ENCODE results near the gene ZBTB33. TPM values are rescaled to one million over a fixed set of nuclear protein-coding genes. Genes with fewer than 3 reads are reported as not detected.
A peak's percentile ranks its signal among the peaks of the same experiment; 100 is the strongest.

Gene ZBTB33
- total and polyA plus RNA-seq, 2 of the 13 experiments (the other 11 are each of a cell fraction or from before 2014, with no cell fraction given): 6.5 to 20.2 TPM

GRCh38 chrX:120250522-120251271 is at the start of gene ZBTB33 (continued):
- TF ChIP-seq ZNF766 (CRISPR knock-in tag; IDR thresholded peaks at IDR 0.05; ENCODE audit: borderline replicate concordance) (no peak), DZIP1 (CRISPR knock-in tag; IDR thresholded peaks at IDR 0.05) (no peak), ZNF224 (CRISPR knock-in tag; IDR thresholded peaks at IDR 0.05) (no peak), ZNF773 (CRISPR knock-in tag; IDR thresholded peaks at IDR 0.05; ENCODE audit: borderline replicate concordance) (no peak), PPARG (CRISPR knock-in tag; conservative IDR thresholded peaks at IDR 0.05) (no peak), FOXP1 (IDR thresholded peaks at IDR 0.05) (no peak), FOXP1 (CRISPR knock-in tag; IDR thresholded peaks at IDR 0.05) (no peak), ZNF432 (CRISPR knock-in tag; IDR thresholded peaks at IDR 0.05; ENCODE audit: borderline replicate concordance) (no peak), EED (CRISPR knock-in tag; IDR thresholded peaks at IDR 0.05) (no peak), ZNF704 (CRISPR knock-in tag; IDR thresholded peaks at IDR 0.05; ENCODE audit: borderline replicate concordance) (no peak), IRF1 (CRISPR knock-in tag; IDR thresholded peaks at IDR 0.05; ENCODE audit: low read depth) (no peak), NFIB (CRISPR knock-in tag; IDR thresholded peaks at IDR 0.05; ENCODE audit: borderline replicate concordance) (no peak), PAX8 (CRISPR knock-in tag; IDR thresholded peaks at IDR 0.05; ENCODE audit: borderline replicate concordance) (no peak), ZBTB1 (CRISPR knock-in tag; IDR thresholded peaks at IDR 0.05; ENCODE audit: borderline replicate concordance) (no peak), SP5 (CRISPR knock-in tag; IDR thresholded peaks at IDR 0.05; ENCODE audit: borderline replicate concordance, low read depth) (no peak), MIXL1 (CRISPR knock-in tag; IDR thresholded peaks at IDR 0.05) (0 out of 2 replicates have a peak, but pooled peaks have one; percentile 29), GATAD2A (CRISPR knock-in tag; IDR thresholded peaks at IDR 0.05) (peak; percentile 42; the same call in 1 of the 2 replicates), ZNF430 (CRISPR knock-in tag; IDR thresholded peaks at IDR 0.05) (no peak), TERF1 (CRISPR knock-in tag; IDR thresholded peaks at IDR 0.05) (no peak), IKZF5 (CRISPR knock-in tag; IDR thresholded peaks at IDR 0.05) (0 out of 2 replicates have a peak, but pooled peaks have one; percentile 22), KLF11 (CRISPR knock-in tag; IDR thresholded peaks at IDR 0.05) (peak; percentile 59; the same call in 1 of the 2 replicates), ZNF431 (CRISPR knock-in tag; IDR thresholded peaks at IDR 0.05; ENCODE audit: borderline replicate concordance, low read depth) (no peak), PCBP2 (optimal IDR thresholded peaks at IDR 0.05; ENCODE audit: low read depth, low read length, poor library complexity, severe bottlenecking) (no peak)

All from HepG2 (cell line).